ENCODE results near the gene TLR8.

DNA sequence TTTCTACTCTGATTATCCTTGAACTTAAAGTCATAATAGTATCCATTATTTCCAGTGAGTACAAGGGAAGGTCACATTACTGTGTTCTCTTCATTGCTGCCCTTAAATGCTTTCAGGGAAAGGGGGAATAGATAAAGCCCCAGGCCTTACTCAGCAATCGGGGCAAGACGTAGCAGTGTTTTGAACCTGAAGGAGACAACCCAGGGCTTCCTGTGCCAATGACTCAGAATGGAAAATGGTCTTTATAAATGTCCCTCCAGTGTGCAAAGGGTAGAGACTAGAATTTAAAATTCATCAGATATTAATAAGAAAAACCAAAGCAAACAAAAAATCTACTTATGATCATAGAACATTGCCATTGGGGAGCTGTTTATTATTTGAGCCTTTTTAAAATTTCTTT lies 23.7 kb downstream of the TLR8 start:
- TF ChIP-seq ARNTL (CRISPR knock-in tag; IDR thresholded peaks at IDR 0.05; ENCODE audit: borderline replicate concordance, low read depth), result no peak
- no peak for TF ChIP-seq ZNF70 (CRISPR knock-in tag; IDR thresholded peaks at IDR 0.05)
- TF ChIP-seq, protein P1, sequence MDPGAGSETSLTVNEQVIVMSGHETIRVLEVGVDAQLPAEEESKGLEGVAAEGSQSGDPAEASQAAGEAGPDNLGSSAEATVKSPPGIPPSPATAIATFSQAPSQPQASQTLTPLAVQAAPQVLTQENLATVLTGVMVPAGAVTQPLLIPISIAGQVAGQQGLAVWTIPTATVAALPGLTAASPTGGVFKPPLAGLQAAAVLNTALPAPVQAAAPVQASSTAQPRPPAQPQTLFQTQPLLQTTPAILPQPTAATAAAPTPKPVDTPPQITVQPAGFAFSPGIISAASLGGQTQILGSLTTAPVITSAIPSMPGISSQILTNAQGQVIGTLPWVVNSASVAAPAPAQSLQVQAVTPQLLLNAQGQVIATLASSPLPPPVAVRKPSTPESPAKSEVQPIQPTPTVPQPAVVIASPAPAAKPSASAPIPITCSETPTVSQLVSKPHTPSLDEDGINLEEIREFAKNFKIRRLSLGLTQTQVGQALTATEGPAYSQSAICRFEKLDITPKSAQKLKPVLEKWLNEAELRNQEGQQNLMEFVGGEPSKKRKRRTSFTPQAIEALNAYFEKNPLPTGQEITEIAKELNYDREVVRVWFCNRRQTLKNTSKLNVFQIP (CRISPR knock-in tag; IDR thresholded peaks at IDR 0.05; ENCODE audit: borderline replicate concordance, low read depth), result no peak
